Panc1 (cell line): Measurements from ENCODE around the gene NADSYN1. TPM values are rescaled to one million over a fixed set of nuclear protein-coding genes. Genes with fewer than 3 reads are reported as not detected.

Source experiments
- ATAC-seq: fragments of 200-7000 bp; cut with Tn5 transposase; 2 replicates; pipeline ENCODE4 v1.9.1; 2020; ENCODE audit warnings: mild to moderate bottlenecking, moderate library complexity
- BruUV-seq: library from RNA; stranded (reverse); fragments of 400-500 nt; replicated peaks from 2 replicates; lab custom pipeline; 2021; lab: Mats Ljungman, UMichigan
- CTCF ChIA-PET: fragments of 300-600 bp; sonication (Branson Sonifier 250); formaldehyde crosslinking; loops from one replicate; lab custom pipeline; 2022; ENCODE audit warnings: antibody characterized with exemption; lab: Charles Lee
- POLR2A ChIA-PET: fragments of 300-600 bp; sonication (Branson Sonifier 250); formaldehyde crosslinking; loops from one replicate; lab custom pipeline; 2022; ENCODE audit warnings: antibody characterized with exemption; lab: Charles Lee
- DNase-seq: peaks from one replicate; pipeline ENCODE4 v3.0.0-alpha.2; 2010; ENCODE audit warnings: low read depth, low spot score
- H3K27ac ChIP-seq: 2 replicates; pipeline ENCODE4 v1.5.1; 2011; ENCODE audit warnings: mild to moderate bottlenecking, low read length, inconsistent platforms
- H3K27me3 ChIP-seq: fragments of 200-500 bp; sonication (Bioruptor generic); 2 replicates; pipeline ENCODE4 v1.6.0; 2014; ENCODE audit warnings: low read length, inconsistent platforms; ENCODE audit not compliant: control insufficient read depth, insufficient read depth
- H3K36me3 ChIP-seq: fragments of 200-500 bp; sonication (Bioruptor generic); 2 replicates; pipeline ENCODE4 v1.5.1; 2014; ENCODE audit warnings: inconsistent platforms, mild to moderate bottlenecking, low read length, moderate library complexity; ENCODE audit not compliant: control insufficient read depth, insufficient read depth
- H3K4me1 ChIP-seq: 2 replicates; pipeline ENCODE4 v1.5.1; 2011; ENCODE audit warnings: inconsistent platforms, mild to moderate bottlenecking, low read length, moderate library complexity; ENCODE audit not compliant: control insufficient read depth, insufficient read depth
- H3K4me3 ChIP-seq, 2 experiments: 2 replicates each; pipeline ENCODE4 v1.5.1; 2011 to 2012; ENCODE audit warnings: low read depth in 2 of 2, low read length in 2 of 2, mild to moderate bottlenecking in 2 of 2, inconsistent platforms in 1 of 2, moderate library complexity in 1 of 2
- H3K9me3 ChIP-seq: fragments of 200-500 bp; sonication (Bioruptor generic); 2 replicates; pipeline ENCODE4 v1.5.1; 2014; ENCODE audit warnings: low read depth, mild to moderate bottlenecking, inconsistent platforms, low read length, moderate library complexity; ENCODE audit not compliant: control insufficient read depth, insufficient read depth
- CTCF ChIP-seq: fragments of 450-650 bp; IDR thresholded peaks from 2 replicates; pipeline ENCODE4 v1.5.1; 2017; ENCODE audit warnings: mild to moderate bottlenecking
- POLR2AphosphoS5 ChIP-seq: IDR thresholded peaks from 2 replicates; pipeline ENCODE4 v1.6.1; 2012; ENCODE audit warnings: mild to moderate bottlenecking, low read depth, low read length, moderate library complexity
- REST ChIP-seq, 2 experiments: IDR thresholded peaks; 2 replicates each; pipeline ENCODE4 v1.6.1; 2011 to 2012; ENCODE audit warnings: low read depth in 2 of 2, control low read depth in 1 of 2, low read length in 1 of 2, mild to moderate bottlenecking in 1 of 2, moderate library complexity in 1 of 2; ENCODE audit not compliant: insufficient read depth in 1 of 2
- SIN3A ChIP-seq: IDR thresholded peaks from 2 replicates; pipeline ENCODE4 v1.6.1; 2012; ENCODE audit warnings: low read depth, mild to moderate bottlenecking, low read length, moderate library complexity, borderline replicate concordance; ENCODE audit not compliant: insufficient read depth
- TCF7L2 ChIP-seq: IDR thresholded peaks from 2 replicates; pipeline ENCODE4 v1.6.1; 2011; ENCODE audit warnings: mild to moderate bottlenecking, low read depth, low read length, inconsistent platforms
- in situ Hi-C: cut with HindIII; loops from 2 replicates; pipeline ENCODE4 v1.10.0; 2016; ENCODE audit warnings: low sequenced_read_pairs, low pct_unique_long_range_greater_than_20kb
- intact Hi-C: fragments of 100-400 bp; cut with micrococcal nuclease; formaldehyde crosslinking; loops from one replicate; pipeline ENCODE4 v1.10.0; 2022; ENCODE audit not compliant: unreplicated experiment
- total RNA-seq: library from RNA; stranded (reverse); gene quantifications from one replicate; pipeline ENCODE4 v1.2.1, GENCODE V29; 2021; ENCODE audit not compliant: unreplicated experiment

NADSYN1 gene
- total RNA-seq, 1 experiment from 2014 or later: 76.1 TPM

GRCh38 chr11:71430166-71430565 is 22.8 kb upstream of the NADSYN1 start:
- no TSS peak for BruUV-seq
- ATAC-seq (no peak), DNase-seq (no peak)
- 0 out of 2 replicates have a peak, but pooled peaks cover 2% of the 10 kb centered on the region for H3K27me3 ChIP-seq
- CTCF ChIA-PET: no interaction called here
- H3K36me3 ChIP-seq: no peaks in the 10 kb centered on the region
- POLR2A ChIA-PET: interaction anchor here (0.7 kb wide), 1 partner anchor 313 kb away, joined by 3 read pairs; no protein-coding TSS in a partner anchor
- TF ChIP-seq REST (IDR thresholded peaks at IDR 0.05; ENCODE audit: insufficient read depth in 1 of 2, low read depth in 2 of 2, low read length in 1 of 2) (no peak), TCF7L2 (no peak), POLR2AphosphoS5 (no peak), SIN3A (no peak), CTCF (no peak)
- no peak overlapping the region for H3K27ac ChIP-seq
- intact Hi-C loops: no loop called here
- 0 out of 2 replicates have a peak, but pooled peaks cover 4% of the 10 kb centered on the region for H3K4me1 ChIP-seq
- in situ Hi-C loops: no loop called here
- H3K9me3 ChIP-seq: no peaks in the 10 kb centered on the region
- H3K4me3 ChIP-seq: no peak overlapping the region

- no peak for TF ChIP-seq TCF7L2
- TF ChIP-seq SIN3A: no peak
- TF ChIP-seq CTCF: no peak
- no peak for TF ChIP-seq REST (IDR thresholded peaks at IDR 0.05; ENCODE audit: insufficient read depth in 1 of 2, low read depth in 2 of 2, low read length in 1 of 2)
- TF ChIP-seq POLR2AphosphoS5: no peak
- Histone ChIP-seq H3K27me3 (0 out of 2 replicates have a peak, but pooled peaks cover 2% of the 10 kb centered on the region), H3K4me3 (no peak overlapping the region), H3K9me3 (no peaks in the 10 kb centered on the region), H3K4me1 (no peaks in the 10 kb centered on the region), H3K27ac (no peak overlapping the region), H3K36me3 (no peaks in the 10 kb centered on the region)
- in situ Hi-C loops: no loop called here
- CTCF ChIA-PET: no interaction called here
- POLR2A ChIA-PET: no interaction called here
- ATAC-seq (no peak), DNase-seq (no peak)
- no TSS peak for BruUV-seq
- intact Hi-C loops: no loop called here
Measured at GRCh38 chr11:71431271-71431670, 21.7 kb upstream of the NADSYN1 start.
